Lung microvascular endothelial cell (primary cell): ENCODE results near the gene PGP. TPM values are rescaled to one million over a fixed set of nuclear protein-coding genes. Genes with fewer than 3 reads are reported as not detected.

ENCODE experiments used
- DNase-seq, 2 donors: peaks; one replicate each; pipeline versions ENCODE4 v3.0.0 to v3.0.0-alpha.2; 2010; ENCODE audit warnings: low read depth in 2 of 2
- total RNA-seq: library from RNA; depleted of rRNA; stranded (reverse); fragments of >200 nt; gene quantifications from 2 replicates; pipeline ENCODE4 v1.2.1, GENCODE V29; 2014

PGP gene
- total RNA-seq, 1 donor from 2014 or later = 11.5 TPM

GRCh38 chr16:2166263-2167067, 48.2 kb downstream of the PGP start:
- no peak for DNase-seq

- no peak for DNase-seq
These were observed 48.8 kb downstream of the PGP start for GRCh38 chr16:2165861-2166260.

DNA sequence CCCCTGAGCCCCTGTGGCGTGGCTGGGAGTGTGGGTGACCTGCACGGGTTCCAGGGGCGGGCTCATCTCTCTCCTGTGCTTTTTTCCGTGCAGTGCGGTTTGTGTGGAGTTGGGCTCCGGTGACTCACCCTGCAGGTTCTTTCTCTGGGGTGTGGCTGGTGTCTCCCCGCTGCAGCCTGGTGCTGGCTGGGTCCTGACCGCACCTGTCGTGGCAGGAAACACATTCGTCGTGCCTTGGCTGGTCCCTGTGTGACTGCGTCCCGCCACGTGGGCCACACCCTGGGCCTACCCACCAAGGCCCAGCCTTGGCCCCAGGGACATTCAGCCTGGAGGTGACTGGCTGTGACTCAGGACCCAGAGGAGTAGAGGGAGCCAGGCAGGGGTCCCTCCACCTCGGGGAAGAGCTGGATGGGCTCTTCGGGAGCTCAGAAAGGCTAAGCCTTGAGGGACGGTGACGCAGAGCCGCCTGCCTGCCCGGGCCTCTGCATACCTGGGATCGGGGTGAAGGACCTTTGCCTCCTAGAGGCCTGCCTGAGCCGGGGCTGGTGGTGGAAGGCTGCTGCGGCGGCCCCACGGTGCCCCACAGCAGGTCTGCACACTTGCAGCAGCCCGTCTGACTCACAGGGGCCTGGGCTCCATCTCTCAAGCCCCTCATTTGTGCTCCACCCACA, 51.3 kb downstream of the PGP start:
- DNase-seq = no peak

GRCh38 chr16:2162676-2163118, 51.9 kb downstream of the PGP start:
- peak in 1 of 2 donors; percentile 52 for DNase-seq

GRCh38 chr16:2161911-2162310, 52.7 kb downstream of the PGP start:
- no peak for DNase-seq

Other genes starting within 250 kb of the PGP start
- not detected in 2 replicates for gene RNF151, start 248.0 kb downstream of the PGP start, total RNA-seq
- gene TBL3, start 242.8 kb downstream of the PGP start, total RNA-seq = 20.5 and 21.2 TPM in 2 replicates
- under 0.01 TPM in 2 replicates for gene NOXO1, start 233.4 kb downstream of the PGP start, total RNA-seq
- gene GFER, start 230.6 kb downstream of the PGP start, total RNA-seq = 8.1 and 8.5 TPM in 2 replicates
- 0.40 and 2.0 TPM in 2 replicates for gene SYNGR3, start 224.9 kb downstream of the PGP start, total RNA-seq
- gene ZNF598, start 205.0 kb downstream of the PGP start, total RNA-seq = 8.9 and 9.7 TPM in 2 replicates
- gene NPW, start 195.1 kb downstream of the PGP start, total RNA-seq = 0.44 and 0.60 TPM in 2 replicates
- 42.1 and 47.6 TPM in 2 replicates for gene NHERF2, start 187.9 kb downstream of the PGP start, total RNA-seq
- 22.8 and 31.2 TPM in 2 replicates for gene NTHL1, start 167.0 kb downstream of the PGP start, total RNA-seq
- 23.8 and 29.0 TPM in 2 replicates for gene TSC2, start 166.9 kb downstream of the PGP start, total RNA-seq
- 18.5 and 31.5 TPM in 2 replicates for gene PKD1, start 78.9 kb downstream of the PGP start, total RNA-seq
- gene RAB26, start 66.2 kb downstream of the PGP start, total RNA-seq = 0.20 and 0.65 TPM in 2 replicates
- gene TRAF7, start 59.1 kb downstream of the PGP start, total RNA-seq = 60.8 and 63.9 TPM in 2 replicates
- under 0.01 TPM in 2 replicates for gene CASKIN1, start 18.2 kb downstream of the PGP start, total RNA-seq
- gene MLST8, start 9.4 kb downstream of the PGP start, total RNA-seq = 13.5 and 13.7 TPM in 2 replicates
- 0.44 and 2.2 TPM in 2 replicates for gene BRICD5, start 4.0 kb downstream of the PGP start, total RNA-seq
- gene E4F1, start 8.8 kb upstream of the PGP start, total RNA-seq = 16.1 and 20.8 TPM in 2 replicates
- 0.22 and 0.40 TPM in 2 replicates for gene DNASE1L2, start 21.6 kb upstream of the PGP start, total RNA-seq
- gene ECI1, start 36.7 kb upstream of the PGP start, total RNA-seq = 23.5 and 29.6 TPM in 2 replicates
- gene RNPS1, start 53.3 kb upstream of the PGP start, total RNA-seq = 33.6 and 45.4 TPM in 2 replicates
- 20.3 and 30.2 TPM in 2 replicates for gene ABCA3, start 125.9 kb upstream of the PGP start, total RNA-seq
- gene CCNF, start 214.6 kb upstream of the PGP start, total RNA-seq = 7.7 and 15.0 TPM in 2 replicates
- gene TEDC2, start 245.3 kb upstream of the PGP start, total RNA-seq = 2.6 and 3.3 TPM in 2 replicates